ENCODE results near the gene DOCK4.

Gene DOCK4

GRCh38 chr7:112007185-112007584, 199.0 kb downstream of the DOCK4 start:
- DNase-seq (ENCODE audit: low spot score) = no peak

- no peak for DNase-seq (ENCODE audit: low spot score)
Measured at GRCh38 chr7:112006071-112006470, 200.1 kb downstream of the DOCK4 start.

- DNase-seq (ENCODE audit: low spot score) = no peak
Measured at GRCh38 chr7:112005205-112005775, 200.9 kb downstream of the DOCK4 start.

GRCh38 chr7:112001091-112001826, 204.9 kb downstream of the DOCK4 start:
- DNase-seq (ENCODE audit: low spot score) = no peak

- DNase-seq (ENCODE audit: low spot score) = no peak
Measured at GRCh38 chr7:111998326-111998725, 207.9 kb downstream of the DOCK4 start.

- DNase-seq (ENCODE audit: low spot score) = no peak
Measured at GRCh38 chr7:111997546-111997945, 208.7 kb downstream of the DOCK4 start.

GRCh38 chr7:111992601-111993000, 213.6 kb downstream of the DOCK4 start:
- no peak for DNase-seq (ENCODE audit: low spot score)

- DNase-seq (ENCODE audit: low spot score) = no peak
Measured at GRCh38 chr7:111990643-111991042, 215.6 kb downstream of the DOCK4 start.

- DNase-seq (ENCODE audit: low spot score) = no peak
Measured at GRCh38 chr7:111987886-111988285, 218.3 kb downstream of the DOCK4 start.

GRCh38 chr7:111987115-111987826, 218.9 kb downstream of the DOCK4 start:
- DNase-seq (ENCODE audit: low spot score) = no peak

GRCh38 chr7:111986601-111987000, 219.6 kb downstream of the DOCK4 start:
- DNase-seq (ENCODE audit: low spot score) = no peak

GRCh38 chr7:111985798-111986197, 220.4 kb downstream of the DOCK4 start:
- DNase-seq (ENCODE audit: low spot score) = no peak

- no peak for DNase-seq (ENCODE audit: low spot score)
Measured at GRCh38 chr7:111982804-111983203, 223.4 kb downstream of the DOCK4 start.

GRCh38 chr7:111982133-111982532, 224.1 kb downstream of the DOCK4 start:
- DNase-seq (ENCODE audit: low spot score) = no peak

GRCh38 chr7:111980725-111981124, 225.5 kb downstream of the DOCK4 start:
- DNase-seq (ENCODE audit: low spot score) = no peak

GRCh38 chr7:111975346-111975745, 230.9 kb downstream of the DOCK4 start:
- no peak for DNase-seq (ENCODE audit: low spot score)

GRCh38 chr7:111960984-111961383, 245.2 kb downstream of the DOCK4 start:
- no peak for DNase-seq (ENCODE audit: low spot score)

- no peak for DNase-seq (ENCODE audit: low spot score)
Measured at GRCh38 chr7:111958896-111959295, 247.3 kb downstream of the DOCK4 start.

GRCh38 chr7:111958431-111958830, 247.8 kb downstream of the DOCK4 start:
- DNase-seq (ENCODE audit: low spot score) = no peak

- DNase-seq (ENCODE audit: low spot score) = no peak
Measured at GRCh38 chr7:111955616-111956015, 250.6 kb downstream of the DOCK4 start.

- no peak for DNase-seq (ENCODE audit: low spot score)
Measured at GRCh38 chr7:111954474-111955381, 251.5 kb downstream of the DOCK4 start.

- no peak for DNase-seq (ENCODE audit: low spot score)
Measured at GRCh38 chr7:111954056-111954455, 252.1 kb downstream of the DOCK4 start.

Measured in CD4-positive, alpha-beta T cell treated with Interleukin-15 for 4 hours (primary cell).